D341Med (cell line): Measurements from ENCODE around the gene HDAC4.
"Not testable (repeated sequence)": the region's sequence is repeated elsewhere in the genome, so short reads cannot be mapped to it uniquely, and the experiment has no call there.

Source experiments
- DNase-seq: peaks from one replicate; pipeline ENCODE4 v3.0.0; 2012; ENCODE audit warnings: low spot score

The HDAC4 gene

GRCh38 chr2:239294571-239295054, 106.2 kb downstream of the HDAC4 start:
- no peak for DNase-seq

- no peak for DNase-seq
Measured at GRCh38 chr2:239293775-239294430, 106.9 kb downstream of the HDAC4 start.

- no peak for DNase-seq
Measured at GRCh38 chr2:239292959-239293774, 107.7 kb downstream of the HDAC4 start.

GRCh38 chr2:239292531-239292930, 108.3 kb downstream of the HDAC4 start:
- DNase-seq: no peak

GRCh38 chr2:239291475-239292350, 109.1 kb downstream of the HDAC4 start:
- DNase-seq: no peak

GRCh38 chr2:239290618-239291474, 110.0 kb downstream of the HDAC4 start:
- no peak for DNase-seq

GRCh38 chr2:239289545-239289944, 111.3 kb downstream of the HDAC4 start:
- DNase-seq: no peak

GRCh38 chr2:239288951-239289511, 111.8 kb downstream of the HDAC4 start:
- DNase-seq: no peak

- no peak for DNase-seq
Measured at GRCh38 chr2:239288237-239288636, 112.6 kb downstream of the HDAC4 start.

GRCh38 chr2:239287461-239287860, 113.4 kb downstream of the HDAC4 start:
- DNase-seq: no peak

- no peak for DNase-seq
Measured at GRCh38 chr2:239286901-239287300, 113.9 kb downstream of the HDAC4 start.

GRCh38 chr2:239285932-239286230, 114.9 kb downstream of the HDAC4 start:
- DNase-seq: no peak

GRCh38 chr2:239285071-239285931, 115.5 kb downstream of the HDAC4 start:
- no peak for DNase-seq

GRCh38 chr2:239283961-239284795, 116.6 kb downstream of the HDAC4 start:
- no peak for DNase-seq

- no peak for DNase-seq
Measured at GRCh38 chr2:239283288-239283945, 117.4 kb downstream of the HDAC4 start.

GRCh38 chr2:239282448-239283287, 118.2 kb downstream of the HDAC4 start:
- DNase-seq: no peak

GRCh38 chr2:239280296-239281017, 120.4 kb downstream of the HDAC4 start:
- not testable (repeated sequence) for DNase-seq
